Measurements from ENCODE around the gene PKMYT1.

PKMYT1 gene

GRCh38 chr16:2968368-2968737 lies 11.9 kb downstream of the PKMYT1 start:
- no peaks in the 10 kb centered on the region for H3K9me3 ChIP-seq (ENCODE audit: control insufficient read depth, low read length)
- peak overlapping the region; percentile 54 for H3K4me3 ChIP-seq (ENCODE audit: insufficient read depth, low read depth, low read length, poor library complexity, severe bottlenecking)
- no peaks in the 10 kb centered on the region for H3K36me3 ChIP-seq (ENCODE audit: control insufficient read depth, insufficient read depth, low read length)
- H3K4me1 ChIP-seq (ENCODE audit: control insufficient read depth, insufficient read depth, low read length, poor library complexity, severe bottlenecking): peaks cover 54% of the 10 kb centered on the region
- H3K27ac ChIP-seq (ENCODE audit: insufficient read depth, low read length, poor library complexity, severe bottlenecking): no peak overlapping the region
- peaks cover 53% of the 10 kb centered on the region for H3K27me3 ChIP-seq (replicated peaks; ENCODE audit: control insufficient read depth, insufficient read depth, low read length, poor library complexity, severe bottlenecking)
- DNase-seq: no peak

DNA sequence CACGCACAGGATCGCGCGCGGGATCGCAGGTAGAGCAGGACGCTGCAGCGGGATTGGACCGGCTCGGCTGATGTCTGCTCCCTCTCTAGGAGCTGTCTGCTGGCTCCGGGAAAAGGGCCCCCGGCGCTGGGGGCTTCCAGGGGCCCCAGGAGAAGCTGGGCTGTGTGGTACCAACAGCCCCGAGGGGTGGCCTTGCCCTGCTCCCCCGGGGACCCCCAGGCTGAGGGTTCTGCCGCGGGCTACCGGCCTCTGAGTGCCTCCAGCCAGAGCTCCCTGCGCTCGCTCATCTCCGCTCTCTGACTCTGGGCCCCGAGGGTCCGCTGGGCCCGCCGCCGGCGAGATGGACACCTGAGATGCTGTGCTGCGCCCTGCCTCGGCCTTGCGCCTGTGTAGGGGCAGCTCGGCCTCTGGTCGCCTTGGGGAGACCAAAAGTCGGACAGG lies 12.5 kb downstream of the PKMYT1 start:
- H3K4me3 ChIP-seq (ENCODE audit: insufficient read depth, low read depth, low read length, poor library complexity, severe bottlenecking): no peak overlapping the region
- no peak for DNase-seq
- H3K4me1 ChIP-seq (ENCODE audit: control insufficient read depth, insufficient read depth, low read length, poor library complexity, severe bottlenecking): peaks cover 60% of the 10 kb centered on the region
- H3K9me3 ChIP-seq (ENCODE audit: control insufficient read depth, low read length): no peaks in the 10 kb centered on the region
- H3K36me3 ChIP-seq (ENCODE audit: control insufficient read depth, insufficient read depth, low read length): no peaks in the 10 kb centered on the region
- no peak overlapping the region for H3K27ac ChIP-seq (ENCODE audit: insufficient read depth, low read length, poor library complexity, severe bottlenecking)
- peaks cover 59% of the 10 kb centered on the region for H3K27me3 ChIP-seq (replicated peaks; ENCODE audit: control insufficient read depth, insufficient read depth, low read length, poor library complexity, severe bottlenecking)

GRCh38 chr16:2967211-2967631 lies 13.0 kb downstream of the PKMYT1 start:
- no peak for DNase-seq
- Histone ChIP-seq H3K4me1 (ENCODE audit: control insufficient read depth, insufficient read depth, low read length, poor library complexity, severe bottlenecking) (peaks cover 64% of the 10 kb centered on the region), H3K4me3 (ENCODE audit: insufficient read depth, low read depth, low read length, poor library complexity, severe bottlenecking) (no peak overlapping the region), H3K27ac (ENCODE audit: insufficient read depth, low read length, poor library complexity, severe bottlenecking) (no peak overlapping the region), H3K36me3 (ENCODE audit: control insufficient read depth, insufficient read depth, low read length) (no peaks in the 10 kb centered on the region), H3K27me3 (replicated peaks; ENCODE audit: control insufficient read depth, insufficient read depth, low read length, poor library complexity, severe bottlenecking) (peaks cover 63% of the 10 kb centered on the region), H3K9me3 (ENCODE audit: control insufficient read depth, low read length) (no peaks in the 10 kb centered on the region)

- Histone ChIP-seq H3K36me3 (ENCODE audit: control insufficient read depth, insufficient read depth, low read length) (no peaks in the 10 kb centered on the region), H3K9me3 (ENCODE audit: control insufficient read depth, low read length) (no peaks in the 10 kb centered on the region), H3K27me3 (replicated peaks; ENCODE audit: control insufficient read depth, insufficient read depth, low read length, poor library complexity, severe bottlenecking) (peaks cover 68% of the 10 kb centered on the region), H3K4me3 (ENCODE audit: insufficient read depth, low read depth, low read length, poor library complexity, severe bottlenecking) (no peak overlapping the region), H3K4me1 (ENCODE audit: control insufficient read depth, insufficient read depth, low read length, poor library complexity, severe bottlenecking) (peaks cover 64% of the 10 kb centered on the region), H3K27ac (ENCODE audit: insufficient read depth, low read length, poor library complexity, severe bottlenecking) (no peak overlapping the region)
- no peak for DNase-seq
Measured at GRCh38 chr16:2966808-2967191, 13.4 kb downstream of the PKMYT1 start.

DNA sequence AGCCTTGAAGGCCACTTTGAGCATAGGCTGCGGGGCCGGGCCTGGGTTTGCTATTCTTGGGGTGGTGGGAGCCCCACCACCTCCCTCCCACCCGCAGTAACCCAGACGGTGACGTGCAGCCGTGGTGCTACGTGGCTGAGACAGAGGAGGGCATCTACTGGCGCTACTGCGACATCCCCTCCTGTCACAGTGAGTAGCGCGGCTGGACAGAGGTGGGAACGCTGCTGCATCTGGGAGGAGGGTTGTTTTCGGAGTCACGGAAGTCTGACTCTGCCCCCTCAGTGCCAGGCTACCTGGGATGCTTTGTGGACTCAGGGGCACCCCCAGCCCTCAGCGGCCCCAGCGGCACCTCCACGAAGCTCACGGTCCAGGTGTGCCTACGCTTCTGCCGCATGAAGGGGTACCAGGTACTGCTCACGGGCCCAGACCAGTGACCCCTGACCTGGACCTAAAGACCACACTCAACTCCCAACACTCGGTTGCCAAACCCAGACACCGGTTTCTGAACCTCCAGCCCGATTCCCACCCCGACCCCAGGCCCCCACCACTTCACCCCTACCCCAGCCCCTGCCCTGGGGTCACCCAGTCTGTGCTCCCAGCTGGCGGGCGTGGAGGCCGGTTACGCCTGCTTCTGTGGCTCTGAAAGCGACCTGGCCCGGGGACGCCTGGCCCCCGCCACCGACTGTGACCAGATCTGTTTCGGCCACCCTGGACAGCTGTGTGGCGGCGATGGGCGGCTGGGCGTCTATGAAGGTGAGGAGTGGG lies 14.0 kb downstream of the PKMYT1 start:
- Histone ChIP-seq H3K9me3 (ENCODE audit: control insufficient read depth, low read length) (no peaks in the 10 kb centered on the region), H3K4me1 (ENCODE audit: control insufficient read depth, insufficient read depth, low read length, poor library complexity, severe bottlenecking) (peaks cover 64% of the 10 kb centered on the region), H3K27ac (ENCODE audit: insufficient read depth, low read length, poor library complexity, severe bottlenecking) (no peak overlapping the region), H3K4me3 (ENCODE audit: insufficient read depth, low read depth, low read length, poor library complexity, severe bottlenecking) (no peak overlapping the region), H3K36me3 (ENCODE audit: control insufficient read depth, insufficient read depth, low read length) (no peaks in the 10 kb centered on the region), H3K27me3 (replicated peaks; ENCODE audit: control insufficient read depth, insufficient read depth, low read length, poor library complexity, severe bottlenecking) (peaks cover 70% of the 10 kb centered on the region)
- no peak for DNase-seq

DNA sequence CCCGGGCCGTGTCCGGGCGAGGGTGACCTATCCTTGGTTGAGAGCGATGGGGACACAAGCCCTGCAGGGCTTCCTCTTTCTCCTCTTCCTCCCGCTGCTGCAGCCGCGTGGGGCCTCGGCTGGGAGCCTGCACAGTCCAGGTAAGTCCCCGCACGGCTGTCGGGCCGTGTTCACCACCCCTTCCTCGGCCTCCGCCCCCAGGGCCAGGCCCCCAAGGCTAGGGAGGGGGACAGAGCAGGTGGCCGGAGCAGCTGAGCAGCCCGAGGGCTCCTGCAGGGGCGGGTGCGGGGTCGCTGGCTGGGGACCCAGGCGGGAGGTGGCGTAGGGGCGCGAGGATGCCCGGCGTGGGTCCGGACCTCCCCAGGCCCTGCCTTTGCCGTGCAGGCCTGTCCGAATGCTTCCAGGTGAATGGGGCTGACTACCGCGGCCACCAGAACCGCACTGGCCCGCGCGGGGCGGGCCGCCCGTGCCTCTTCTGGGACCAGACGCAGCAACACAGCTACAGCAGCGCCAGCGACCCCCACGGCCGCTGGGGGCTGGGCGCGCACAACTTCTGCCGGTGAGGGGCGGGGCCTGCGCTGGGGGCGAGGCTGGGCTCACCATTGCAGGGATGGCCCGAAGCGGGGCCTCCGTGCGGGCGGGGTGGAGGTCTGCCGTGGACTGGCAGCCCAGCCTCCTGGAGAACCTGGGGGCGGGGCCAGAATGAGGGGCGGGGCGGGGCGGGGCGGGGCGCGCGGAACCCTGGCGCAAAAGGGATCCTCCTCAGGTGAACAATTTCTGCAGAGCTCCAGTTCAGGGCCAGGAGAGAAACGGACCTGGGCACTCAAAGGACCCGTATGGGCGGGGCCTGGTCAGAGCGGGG lies 15.5 kb downstream of the PKMYT1 start:
- DNase-seq: peak; percentile 49 to 61 (median 50)

GRCh38 chr16:2963723-2964474 lies 16.3 kb downstream of the PKMYT1 start, which contains the start of gene KREMEN2:
Gene KREMEN2, plus strand, starts transcription at chr16:2964275. Its CDS starts 246 bp downstream, at chr16:2964521.
- Histone ChIP-seq H3K4me1 (ENCODE audit: control insufficient read depth, insufficient read depth, low read length, poor library complexity, severe bottlenecking) (peaks cover 61% of the 10 kb centered on the region), H3K27ac (ENCODE audit: insufficient read depth, low read length, poor library complexity, severe bottlenecking) (no peak within 1 kb of the TSS), H3K27me3 (replicated peaks; ENCODE audit: control insufficient read depth, insufficient read depth, low read length, poor library complexity, severe bottlenecking) (peaks cover 70% of the 10 kb centered on the region), H3K36me3 (ENCODE audit: control insufficient read depth, insufficient read depth, low read length) (no peaks in the 10 kb centered on the region), H3K9me3 (ENCODE audit: control insufficient read depth, low read length) (no peaks in the 10 kb centered on the region), H3K4me3 (ENCODE audit: insufficient read depth, low read depth, low read length, poor library complexity, severe bottlenecking) (peak within 1 kb of the TSS; percentile 49)
- no peak for DNase-seq

More for the DNA sequence above, 15.5 kb downstream of the PKMYT1 start:
- Histone ChIP-seq H3K27ac (ENCODE audit: insufficient read depth, low read length, poor library complexity, severe bottlenecking) (no peak overlapping the region), H3K4me3 (ENCODE audit: insufficient read depth, low read depth, low read length, poor library complexity, severe bottlenecking) (peak overlapping the region; percentile 49), H3K36me3 (ENCODE audit: control insufficient read depth, insufficient read depth, low read length) (no peaks in the 10 kb centered on the region), H3K9me3 (ENCODE audit: control insufficient read depth, low read length) (no peaks in the 10 kb centered on the region), H3K27me3 (replicated peaks; ENCODE audit: control insufficient read depth, insufficient read depth, low read length, poor library complexity, severe bottlenecking) (peaks cover 70% of the 10 kb centered on the region), H3K4me1 (ENCODE audit: control insufficient read depth, insufficient read depth, low read length, poor library complexity, severe bottlenecking) (peaks cover 64% of the 10 kb centered on the region)

DNA sequence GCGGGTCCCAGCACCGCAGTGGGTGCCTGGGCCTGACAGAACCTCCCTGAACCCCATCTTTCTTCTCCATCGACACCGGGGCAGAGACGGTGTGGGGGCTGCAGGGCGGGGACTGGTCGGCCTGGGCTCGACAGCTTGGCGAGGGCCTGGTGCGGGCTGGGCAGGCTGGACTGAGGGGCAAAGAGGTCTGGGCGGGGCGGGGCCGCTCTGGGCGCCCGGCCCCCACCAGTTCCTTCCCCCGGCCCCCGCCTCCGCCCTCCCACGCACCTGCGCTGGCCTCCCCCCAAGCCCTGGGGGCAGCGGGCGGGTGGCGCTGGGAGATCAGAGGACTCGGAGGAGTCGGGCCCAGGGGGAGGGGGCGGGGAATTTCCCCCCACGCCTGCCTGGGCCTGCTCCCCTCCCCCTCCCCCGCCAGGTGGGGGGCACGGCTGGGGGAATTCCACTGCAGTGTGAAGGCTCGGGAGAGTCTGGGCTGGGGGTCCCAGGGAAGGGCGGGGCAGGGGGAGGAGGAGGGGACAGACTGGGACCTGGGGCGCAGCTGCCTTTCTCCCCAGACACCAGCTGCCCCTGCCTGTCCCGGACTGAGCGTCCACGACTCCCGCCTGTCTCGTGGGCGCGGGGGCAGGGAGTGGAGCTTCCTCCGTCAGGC lies 17.0 kb downstream of the PKMYT1 start:
- Histone ChIP-seq H3K27me3 (replicated peaks; ENCODE audit: control insufficient read depth, insufficient read depth, low read length, poor library complexity, severe bottlenecking) (peaks cover 64% of the 10 kb centered on the region), H3K27ac (ENCODE audit: insufficient read depth, low read length, poor library complexity, severe bottlenecking) (no peak overlapping the region), H3K36me3 (ENCODE audit: control insufficient read depth, insufficient read depth, low read length) (no peaks in the 10 kb centered on the region), H3K4me1 (ENCODE audit: control insufficient read depth, insufficient read depth, low read length, poor library complexity, severe bottlenecking) (peaks cover 54% of the 10 kb centered on the region), H3K9me3 (ENCODE audit: control insufficient read depth, low read length) (no peaks in the 10 kb centered on the region), H3K4me3 (ENCODE audit: insufficient read depth, low read depth, low read length, poor library complexity, severe bottlenecking) (peak overlapping the region; percentile 49)
- peak in 1 of 3 donors; percentile 22 for DNase-seq

GRCh38 chr16:2962334-2963073 lies 17.7 kb downstream of the PKMYT1 start:
- no peak for DNase-seq
- H3K27me3 ChIP-seq (replicated peaks; ENCODE audit: control insufficient read depth, insufficient read depth, low read length, poor library complexity, severe bottlenecking): peaks cover 57% of the 10 kb centered on the region
- peaks cover 48% of the 10 kb centered on the region for H3K4me1 ChIP-seq (ENCODE audit: control insufficient read depth, insufficient read depth, low read length, poor library complexity, severe bottlenecking)

More at GRCh38 chr16:2962334-2963073, 17.7 kb downstream of the PKMYT1 start:
- Histone ChIP-seq H3K4me3 (ENCODE audit: insufficient read depth, low read depth, low read length, poor library complexity, severe bottlenecking) (peak overlapping the region; percentile 12), H3K9me3 (ENCODE audit: control insufficient read depth, low read length) (no peaks in the 10 kb centered on the region), H3K27ac (ENCODE audit: insufficient read depth, low read length, poor library complexity, severe bottlenecking) (no peak overlapping the region), H3K36me3 (ENCODE audit: control insufficient read depth, insufficient read depth, low read length) (no peaks in the 10 kb centered on the region)

All from effector memory CD4-positive, alpha-beta T cell (primary cell).